Measurements from ENCODE around the gene ATP2C2. TPM values are rescaled to one million over a fixed set of nuclear protein-coding genes. Genes with fewer than 3 reads are reported as not detected.

ATP2C2 gene
- total and polyA plus RNA-seq, 2 donors (not counting 1 experiment from before 2014, with no cell fraction given) = not detected

DNA sequence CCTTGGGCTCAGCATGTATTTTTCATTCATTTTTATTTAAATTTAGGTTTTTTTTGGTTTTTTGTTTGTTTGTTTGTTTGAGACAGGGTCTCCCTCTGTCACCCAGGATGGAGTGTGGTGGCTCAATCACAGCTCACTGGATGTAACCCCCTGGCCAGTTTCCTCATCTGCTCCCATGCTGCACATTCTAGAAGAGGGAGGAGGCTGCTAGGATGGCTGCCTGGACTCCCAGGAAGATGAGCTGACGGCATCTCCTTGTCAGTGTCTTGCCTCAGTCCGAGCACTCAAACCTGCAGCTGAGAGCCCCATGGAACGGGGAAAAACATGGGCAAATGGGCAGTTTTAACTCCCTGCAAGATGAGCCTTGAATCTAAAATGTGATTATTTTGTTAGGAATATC, 128.7 kb downstream of the ATP2C2 start:
- Histone ChIP-seq H4K20me1 (ENCODE audit: control insufficient read depth, insufficient read depth, low read length, poor library complexity, severe bottlenecking) (no peaks in the 10 kb centered on the region), H3K79me2 (ENCODE audit: control insufficient read depth, insufficient read depth, low read length) (no peaks in the 10 kb centered on the region), H3K27me3 (replicated peaks in 1 of 4; ENCODE audit: control extremely low read depth in 1 of 4, control insufficient read depth in 3 of 4, insufficient read depth in 4 of 4, low read length in 3 of 4) (no peaks in the 10 kb centered on the region), H3K4me2 (replicated peaks; ENCODE audit: low read depth, low read length, poor library complexity, severe bottlenecking) (no peak overlapping the region), H3K4me3 (ENCODE audit: control extremely low read depth in 1 of 5, extremely low read depth in 1 of 5, insufficient read depth in 1 of 5, low read depth in 2 of 5, low read length in 4 of 5) (no peak overlapping the region), H3K4me1 (ENCODE audit: control insufficient read depth in 2 of 2, insufficient read depth in 2 of 2, low read length in 2 of 2) (no peaks in the 10 kb centered on the region), H3K27ac (ENCODE audit: low read length in 2 of 2) (no peak overlapping the region), H2AFZ (ENCODE audit: insufficient read depth, low read depth, low read length, poor library complexity, severe bottlenecking) (no peak overlapping the region), H3K9ac (ENCODE audit: low read length) (no peak overlapping the region), H3K36me3 (replicated peaks in 1 of 2; ENCODE audit: control extremely low read depth in 1 of 2, control insufficient read depth in 1 of 2, extremely low read depth in 1 of 2, insufficient read depth in 2 of 2, low read length in 1 of 2) (peaks cover 0 to 36% of the 10 kb centered on the region in 2 experiments), H3K9me3 (ENCODE audit: control extremely low read depth in 1 of 3, control insufficient read depth in 2 of 3, insufficient read depth in 1 of 3, low read length in 2 of 3) (peaks cover 4 to 8% (median 4%) of the 10 kb centered on the region in 3 donors)
- Mint-ChIP-seq H3K27ac (no peak overlapping the region), H3K27me3 (no peaks in the 10 kb centered on the region), H3K9me3 (ENCODE audit: insufficient read depth) (peaks cover 4% of the 10 kb centered on the region), H3K4me3 (no peak overlapping the region), H3K4me1 (no peaks in the 10 kb centered on the region)
- TF ChIP-seq EZH2 (IDR thresholded peaks at IDR 0.05; ENCODE audit: borderline replicate concordance, insufficient read depth, low read depth, low read length, poor library complexity, severe bottlenecking) = no peak
- TF ChIP-seq, protein P1, sequence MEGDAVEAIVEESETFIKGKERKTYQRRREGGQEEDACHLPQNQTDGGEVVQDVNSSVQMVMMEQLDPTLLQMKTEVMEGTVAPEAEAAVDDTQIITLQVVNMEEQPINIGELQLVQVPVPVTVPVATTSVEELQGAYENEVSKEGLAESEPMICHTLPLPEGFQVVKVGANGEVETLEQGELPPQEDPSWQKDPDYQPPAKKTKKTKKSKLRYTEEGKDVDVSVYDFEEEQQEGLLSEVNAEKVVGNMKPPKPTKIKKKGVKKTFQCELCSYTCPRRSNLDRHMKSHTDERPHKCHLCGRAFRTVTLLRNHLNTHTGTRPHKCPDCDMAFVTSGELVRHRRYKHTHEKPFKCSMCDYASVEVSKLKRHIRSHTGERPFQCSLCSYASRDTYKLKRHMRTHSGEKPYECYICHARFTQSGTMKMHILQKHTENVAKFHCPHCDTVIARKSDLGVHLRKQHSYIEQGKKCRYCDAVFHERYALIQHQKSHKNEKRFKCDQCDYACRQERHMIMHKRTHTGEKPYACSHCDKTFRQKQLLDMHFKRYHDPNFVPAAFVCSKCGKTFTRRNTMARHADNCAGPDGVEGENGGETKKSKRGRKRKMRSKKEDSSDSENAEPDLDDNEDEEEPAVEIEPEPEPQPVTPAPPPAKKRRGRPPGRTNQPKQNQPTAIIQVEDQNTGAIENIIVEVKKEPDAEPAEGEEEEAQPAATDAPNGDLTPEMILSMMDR (IDR thresholded peaks at IDR 0.05) = no peak
- POLR2A ChIA-PET = no interaction called here
- CTCF ChIA-PET = interaction anchor here (1.4 to 1.6 kb wide), 2 partner anchors 9 to 242 kb away, joined by 4 to 6 read pairs; no protein-coding TSS in a partner anchor
- WGBS (ENCODE audit: insufficient coverage) = 100% methylated on average over 2 of the region's 3 CpGs
- no peak for ATAC-seq (ENCODE audit: low read depth)
- intact Hi-C loops (cut with micrococcal nuclease) = no loop called here
- DNase-seq = no peak

DNA sequence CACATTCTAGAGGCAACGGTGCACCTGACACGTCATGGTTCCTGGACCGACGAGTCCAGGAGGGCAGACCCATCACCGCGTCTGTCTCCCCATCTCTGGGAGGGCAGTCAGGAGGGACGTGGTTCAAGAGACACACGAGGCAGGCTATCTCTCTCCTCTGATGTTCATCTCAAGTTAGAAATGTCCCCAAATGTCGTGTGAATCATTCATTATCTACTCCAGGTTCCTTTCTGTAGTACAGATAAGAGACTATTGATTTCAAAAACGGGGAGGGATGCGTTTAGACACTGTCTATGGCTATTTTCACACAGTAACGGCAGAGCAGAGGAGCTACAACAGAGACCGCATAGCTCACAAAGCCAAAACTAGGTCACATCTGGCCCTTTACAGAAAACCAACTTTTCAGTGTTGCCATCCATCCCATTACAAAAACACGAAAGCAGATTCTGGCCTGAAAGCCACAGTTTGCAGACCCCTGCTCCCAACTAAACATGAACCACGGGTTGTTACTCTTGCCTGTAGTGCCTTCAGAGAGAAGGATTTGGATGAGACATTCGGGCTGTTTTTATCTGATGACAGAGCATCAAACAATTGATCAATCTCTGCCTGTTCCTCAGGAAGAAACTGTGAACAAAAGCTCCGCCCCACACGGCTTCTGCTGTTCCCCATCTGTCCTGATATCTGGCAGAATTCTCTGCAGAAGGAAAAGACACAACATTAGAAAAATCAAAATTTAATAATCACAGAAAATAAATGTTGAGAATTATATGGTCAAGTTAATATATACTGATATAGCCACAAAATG, 129.3 kb downstream of the ATP2C2 start:
- Mint-ChIP-seq H3K4me1 (no peaks in the 10 kb centered on the region), H3K27me3 (no peaks in the 10 kb centered on the region), H3K4me3 (no peak overlapping the region), H3K27ac (no peak overlapping the region), H3K9me3 (ENCODE audit: insufficient read depth) (peaks cover 4% of the 10 kb centered on the region)
- peaks cover 2 to 8% (median 4%) of the 10 kb centered on the region in 3 donors for H3K9me3 ChIP-seq (ENCODE audit: control extremely low read depth in 1 of 3, control insufficient read depth in 2 of 3, insufficient read depth in 1 of 3, low read length in 2 of 3)
- DNase-seq = no peak
- no peaks in the 10 kb centered on the region for H3K4me1 ChIP-seq (ENCODE audit: control insufficient read depth in 2 of 2, insufficient read depth in 2 of 2, low read length in 2 of 2)
- H3K27me3 ChIP-seq (replicated peaks in 1 of 4; ENCODE audit: control extremely low read depth in 1 of 4, control insufficient read depth in 3 of 4, insufficient read depth in 4 of 4, low read length in 3 of 4) = no peaks in the 10 kb centered on the region
- no peaks in the 10 kb centered on the region for H3K79me2 ChIP-seq (ENCODE audit: control insufficient read depth, insufficient read depth, low read length)
- no peak for ATAC-seq (ENCODE audit: low read depth)
- H4K20me1 ChIP-seq (ENCODE audit: control insufficient read depth, insufficient read depth, low read length, poor library complexity, severe bottlenecking) = no peaks in the 10 kb centered on the region
- H3K9ac ChIP-seq (ENCODE audit: low read length) = no peak overlapping the region
- POLR2A ChIA-PET = no interaction called here
- no peak overlapping the region for H3K4me3 ChIP-seq (ENCODE audit: control extremely low read depth in 1 of 5, extremely low read depth in 1 of 5, insufficient read depth in 1 of 5, low read depth in 2 of 5, low read length in 4 of 5)
- intact Hi-C loops (cut with micrococcal nuclease) = no loop called here
- no peak overlapping the region for H3K4me2 ChIP-seq (replicated peaks; ENCODE audit: low read depth, low read length, poor library complexity, severe bottlenecking)
- H3K27ac ChIP-seq (ENCODE audit: low read length in 2 of 2) = no peak overlapping the region
- TF ChIP-seq, protein P1 (IDR thresholded peaks at IDR 0.05) = no peak
- no peak for TF ChIP-seq EZH2 (IDR thresholded peaks at IDR 0.05; ENCODE audit: borderline replicate concordance, insufficient read depth, low read depth, low read length, poor library complexity, severe bottlenecking)
- CTCF ChIA-PET = interaction anchor here (0.7 to 1.7 kb wide), 3 partner anchors 9 to 125 kb away, joined by 3 to 6 read pairs (median 4); no protein-coding TSS in a partner anchor
- H3K36me3 ChIP-seq (replicated peaks in 1 of 2; ENCODE audit: control extremely low read depth in 1 of 2, control insufficient read depth in 1 of 2, extremely low read depth in 1 of 2, insufficient read depth in 2 of 2, low read length in 1 of 2) = peaks cover 0 to 36% of the 10 kb centered on the region in 2 experiments
- H2AFZ ChIP-seq (ENCODE audit: insufficient read depth, low read depth, low read length, poor library complexity, severe bottlenecking) = no peak overlapping the region
- 97% methylated on average over 12 of the region's 18 CpGs for WGBS (ENCODE audit: insufficient coverage)

Measured in B cell (primary cell).